GM18520 (cell line): ENCODE measurements around the gene NHS.

Experiments used
- ATAC-seq: cut with Tn5 transposase; IDR thresholded peaks from one replicate; pipeline ENCODE4 v1.9.1; 2021; ENCODE audit not compliant: unreplicated experiment

NHS gene

DNA sequence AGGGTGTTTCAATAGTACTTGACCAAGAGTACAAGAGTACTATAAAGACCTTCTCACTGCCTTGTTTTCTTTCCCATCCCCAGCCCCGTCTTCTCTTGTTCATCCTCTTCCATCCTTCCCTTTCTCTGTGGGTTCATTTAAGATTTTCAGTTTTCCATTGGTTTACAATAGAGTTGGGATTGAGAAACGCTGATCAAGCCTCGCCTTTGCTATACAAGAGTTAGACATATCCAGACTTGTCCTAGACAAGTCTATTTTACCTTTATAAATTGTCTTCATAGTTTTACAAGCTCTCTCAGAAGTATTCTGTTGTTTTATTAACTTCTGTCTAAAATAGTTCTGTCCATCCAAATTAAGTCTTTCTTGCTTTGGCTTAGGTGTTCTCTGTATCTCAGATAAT, 332.7 kb downstream of the NHS start:
- no peak for ATAC-seq

DNA sequence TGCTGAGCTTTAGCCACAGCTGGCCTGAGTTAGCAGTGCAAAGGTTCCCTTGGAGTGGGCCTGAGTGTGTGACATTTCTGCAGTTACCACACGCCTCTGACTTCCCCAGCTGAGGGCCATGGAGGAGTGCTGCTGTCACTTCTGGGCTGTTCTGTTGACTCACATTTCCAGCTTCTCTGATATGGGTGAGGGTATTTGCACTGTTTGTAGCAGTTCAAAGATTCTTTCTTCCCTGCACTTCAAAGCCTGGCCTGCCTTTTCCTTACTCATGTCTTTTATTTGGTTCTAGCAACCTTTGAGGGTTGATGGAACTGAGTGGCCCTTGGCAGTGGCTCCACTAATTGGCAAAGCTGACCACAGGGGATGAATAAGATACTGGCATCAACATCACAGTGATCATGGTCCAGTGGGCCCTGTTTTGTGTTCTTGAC, 335.9 kb downstream of the NHS start:
- ATAC-seq: no peak

DNA sequence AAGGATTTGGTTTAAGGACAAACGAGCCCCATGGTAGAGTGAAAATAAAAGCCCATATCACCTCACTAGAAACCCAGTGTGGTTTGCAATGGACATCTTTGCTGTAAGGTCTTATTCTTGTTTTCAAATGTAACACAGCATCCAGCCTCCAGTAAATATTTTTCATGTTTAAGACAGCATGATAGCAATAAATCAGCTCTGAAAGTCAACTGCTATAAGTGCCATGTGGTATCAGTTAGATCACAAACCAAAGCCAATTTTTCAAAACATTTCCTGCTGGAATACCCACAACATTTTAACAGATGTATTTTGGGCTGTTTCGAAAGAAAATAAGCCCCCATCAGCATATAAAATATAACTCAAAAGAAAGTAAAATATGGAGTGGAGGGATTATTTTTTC, 338.3 kb downstream of the NHS start:
- ATAC-seq: no peak

- ATAC-seq: no peak
These were observed 343.7 kb downstream of the NHS start for GRCh38 chrX:17718649-17719165.

GRCh38 chrX:17719711-17720110, 344.7 kb downstream of the NHS start:
- no peak for ATAC-seq

DNA sequence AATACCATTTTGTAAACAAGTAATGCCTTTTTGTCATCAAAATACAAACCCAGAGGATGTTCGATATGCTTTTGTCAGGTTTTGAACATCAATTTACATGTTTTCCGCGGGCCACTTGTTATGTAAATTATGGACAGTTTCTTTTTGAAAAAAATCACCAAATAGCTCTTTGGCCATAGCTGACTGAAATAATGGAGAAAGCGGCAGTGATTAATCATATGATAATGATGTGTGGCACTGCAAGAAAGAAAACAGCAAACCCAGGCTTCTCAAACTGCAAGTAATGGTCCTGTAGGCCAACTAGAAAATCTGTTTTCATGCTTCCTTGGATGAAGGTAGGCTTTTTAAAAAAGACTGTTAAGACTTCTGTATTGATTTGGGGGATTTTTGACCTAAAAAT, 346.7 kb downstream of the NHS start:
- no peak for ATAC-seq

DNA sequence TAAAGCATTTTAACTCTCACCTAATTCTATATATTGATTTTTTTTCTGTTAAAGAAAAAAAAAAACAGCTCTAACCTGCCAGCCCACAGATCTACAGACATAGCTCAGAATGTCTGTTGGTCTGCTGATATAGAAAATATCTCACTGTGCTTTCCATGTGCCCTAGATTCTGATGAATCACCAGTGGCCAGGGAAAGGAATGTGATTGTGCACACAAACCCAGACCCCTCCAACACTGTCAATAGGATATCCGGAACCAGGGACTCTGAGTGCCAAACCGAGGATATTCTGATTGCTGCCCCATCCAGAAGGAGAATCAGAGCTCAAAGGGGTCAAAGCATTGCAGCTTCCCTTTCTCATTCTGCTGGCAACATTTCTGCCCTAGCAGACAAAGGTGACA, 350.2 kb downstream of the NHS start:
- ATAC-seq: no peak

GRCh38 chrX:17732138-17732783, 357.3 kb downstream of the NHS start:
- no peak for ATAC-seq

DNA sequence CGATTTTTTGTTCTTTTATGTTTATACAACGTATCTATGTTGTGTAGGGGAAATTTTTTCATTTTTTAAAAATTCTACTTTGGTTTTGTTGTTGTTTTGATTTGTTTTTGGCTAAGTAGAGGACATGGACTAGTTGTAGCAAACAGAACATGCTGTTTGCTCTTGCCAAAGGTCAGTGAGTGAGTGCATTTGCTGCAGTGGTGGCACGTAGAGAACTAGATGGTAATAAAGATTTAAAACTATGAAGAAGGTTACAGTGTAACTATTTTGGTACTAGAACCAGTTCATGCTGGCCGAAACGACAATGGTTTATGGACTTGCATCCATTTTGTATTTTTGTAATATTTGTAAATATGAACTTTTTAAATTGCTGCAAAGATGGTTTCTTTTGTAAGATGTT, 360.4 kb downstream of the NHS start:
- ATAC-seq: no peak

- ATAC-seq: no peak
These were observed 361.5 kb downstream of the NHS start for GRCh38 chrX:17736478-17736855.

DNA sequence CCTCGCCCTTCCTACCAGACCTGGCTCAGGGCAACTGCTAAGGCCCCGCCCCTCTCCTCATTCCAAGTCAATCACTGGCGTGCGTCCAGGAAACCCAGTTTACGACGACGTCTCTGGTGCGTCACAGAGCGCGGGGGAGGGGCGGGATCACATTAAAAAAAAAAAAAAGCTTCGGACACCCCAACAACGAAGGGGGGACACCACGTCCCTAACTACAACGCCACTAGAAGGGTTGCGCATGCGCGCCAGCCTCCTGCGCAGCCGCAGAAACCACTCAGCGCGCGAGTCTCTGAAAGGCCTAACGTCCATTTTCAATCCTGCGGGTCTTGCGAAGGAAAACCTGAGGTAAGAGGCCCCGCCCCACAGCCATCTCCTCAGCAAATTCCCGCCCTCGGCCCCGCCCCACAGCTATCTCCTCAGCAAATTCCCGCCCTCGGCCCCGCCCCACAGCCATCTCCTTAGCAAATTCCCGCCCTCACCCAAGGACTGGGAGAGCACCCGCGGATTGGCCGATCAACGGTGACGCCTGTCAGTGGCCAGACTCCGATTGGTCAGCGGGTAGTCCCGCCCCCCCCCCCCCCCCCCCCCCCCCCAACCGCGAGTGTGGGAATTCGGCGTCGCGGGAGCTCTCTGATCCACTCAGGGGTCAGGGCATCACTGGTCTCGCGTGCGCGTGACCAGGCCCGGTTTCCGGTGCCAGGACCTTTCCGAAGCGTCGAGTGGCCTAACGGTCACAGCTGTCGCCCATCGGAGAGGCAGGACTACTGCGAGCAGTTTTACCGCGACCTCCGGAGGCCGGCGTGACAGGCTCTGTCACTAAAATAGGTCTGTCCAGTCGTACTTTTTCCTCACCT, 362.1 kb downstream of the NHS start, which contains the start of gene SCML1:
Gene SCML1 (plus strand): TSS at position 638 of the 854 bp plus-strand sequence. CDS start 6,694 bp downstream, outside the sequence.
- ATAC-seq: no peak

DNA sequence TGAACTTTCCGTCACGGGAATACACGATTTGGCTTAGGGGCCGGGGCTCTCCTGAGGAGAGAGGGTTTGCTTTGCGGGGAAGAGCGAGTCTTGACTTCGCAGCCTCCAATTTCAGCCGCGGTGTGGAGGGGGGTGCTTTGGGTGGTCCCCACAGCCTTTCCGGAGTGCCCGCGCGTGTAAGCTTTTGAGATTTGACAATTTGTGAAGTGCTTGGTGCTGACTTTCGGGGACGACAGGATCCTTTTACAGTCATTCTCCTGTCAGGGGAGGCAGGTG, 362.6 kb downstream of the NHS start:
- no peak for ATAC-seq

DNA sequence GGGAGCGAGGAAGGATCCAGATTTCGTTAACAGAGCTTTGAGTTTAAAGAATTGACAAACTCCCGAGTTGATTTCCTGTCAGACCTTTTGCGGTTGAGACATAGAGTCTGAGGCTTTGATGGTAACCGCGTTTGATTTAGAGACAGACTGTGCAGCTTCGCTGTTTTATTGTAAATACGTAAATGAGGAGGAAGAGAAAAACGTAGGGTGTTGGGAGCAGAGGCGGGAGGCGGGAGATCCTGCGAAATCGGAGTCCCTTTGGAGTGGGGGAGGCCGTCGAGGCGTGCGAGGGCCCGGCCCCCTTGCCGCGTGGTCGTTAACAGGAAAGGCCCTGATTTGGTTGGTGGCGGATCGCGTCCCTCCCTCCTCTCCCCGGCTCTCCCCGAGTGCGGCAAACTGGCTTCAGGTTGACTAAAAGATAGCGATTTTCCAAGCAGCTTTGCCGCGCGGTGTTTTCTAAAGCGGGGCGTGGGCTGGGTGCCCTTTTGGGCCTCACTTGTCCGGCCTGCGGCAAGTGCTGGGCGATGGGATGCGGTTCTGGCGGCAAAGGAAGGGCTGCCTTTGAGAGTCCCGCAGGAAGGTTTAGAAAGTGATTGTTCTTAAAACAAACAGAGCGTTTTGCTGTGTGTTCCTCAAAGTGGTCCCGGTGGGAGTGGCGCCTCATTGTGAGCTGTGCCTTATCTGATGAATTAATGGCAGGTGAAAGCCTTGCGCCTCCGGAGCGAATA, 363.1 kb downstream of the NHS start:
- ATAC-seq: no peak

DNA sequence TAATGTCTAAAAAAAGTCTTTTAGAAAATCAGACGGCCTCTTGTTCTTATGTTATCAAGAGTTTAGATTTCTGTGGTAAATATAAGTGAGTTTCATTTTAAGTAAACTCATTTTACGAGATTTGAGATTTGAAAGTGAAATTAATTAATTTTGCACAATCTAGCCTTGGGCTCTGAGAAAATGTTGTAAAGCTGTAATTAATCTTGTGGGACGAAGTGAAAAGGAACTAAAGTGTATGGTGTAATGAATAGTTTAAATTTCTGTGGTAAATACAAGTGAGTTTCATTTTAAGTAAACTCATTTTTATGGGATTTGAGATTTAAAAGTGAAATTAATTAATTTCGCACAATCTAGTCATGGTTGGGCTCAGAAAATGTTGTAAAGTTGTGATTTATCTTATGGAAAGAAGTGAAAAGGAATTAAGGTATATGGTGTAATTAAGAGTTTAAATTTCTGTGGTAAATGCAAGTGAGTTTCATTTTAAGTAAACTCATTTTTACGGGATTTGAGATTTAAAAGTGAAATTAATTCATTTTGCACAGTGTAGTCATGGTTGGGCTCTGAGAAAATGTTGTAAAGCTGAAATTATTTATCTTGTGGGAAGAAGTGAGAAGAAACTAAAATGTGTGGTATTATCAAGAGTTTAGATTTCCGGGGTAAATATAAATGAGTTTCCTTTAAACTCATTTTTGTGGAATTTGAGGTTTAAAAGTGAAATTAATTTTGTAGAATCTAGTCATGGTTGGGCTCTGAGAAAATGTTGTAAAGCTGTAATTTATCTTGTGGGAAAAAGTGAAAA, 363.9 kb downstream of the NHS start:
- no peak for ATAC-seq

DNA sequence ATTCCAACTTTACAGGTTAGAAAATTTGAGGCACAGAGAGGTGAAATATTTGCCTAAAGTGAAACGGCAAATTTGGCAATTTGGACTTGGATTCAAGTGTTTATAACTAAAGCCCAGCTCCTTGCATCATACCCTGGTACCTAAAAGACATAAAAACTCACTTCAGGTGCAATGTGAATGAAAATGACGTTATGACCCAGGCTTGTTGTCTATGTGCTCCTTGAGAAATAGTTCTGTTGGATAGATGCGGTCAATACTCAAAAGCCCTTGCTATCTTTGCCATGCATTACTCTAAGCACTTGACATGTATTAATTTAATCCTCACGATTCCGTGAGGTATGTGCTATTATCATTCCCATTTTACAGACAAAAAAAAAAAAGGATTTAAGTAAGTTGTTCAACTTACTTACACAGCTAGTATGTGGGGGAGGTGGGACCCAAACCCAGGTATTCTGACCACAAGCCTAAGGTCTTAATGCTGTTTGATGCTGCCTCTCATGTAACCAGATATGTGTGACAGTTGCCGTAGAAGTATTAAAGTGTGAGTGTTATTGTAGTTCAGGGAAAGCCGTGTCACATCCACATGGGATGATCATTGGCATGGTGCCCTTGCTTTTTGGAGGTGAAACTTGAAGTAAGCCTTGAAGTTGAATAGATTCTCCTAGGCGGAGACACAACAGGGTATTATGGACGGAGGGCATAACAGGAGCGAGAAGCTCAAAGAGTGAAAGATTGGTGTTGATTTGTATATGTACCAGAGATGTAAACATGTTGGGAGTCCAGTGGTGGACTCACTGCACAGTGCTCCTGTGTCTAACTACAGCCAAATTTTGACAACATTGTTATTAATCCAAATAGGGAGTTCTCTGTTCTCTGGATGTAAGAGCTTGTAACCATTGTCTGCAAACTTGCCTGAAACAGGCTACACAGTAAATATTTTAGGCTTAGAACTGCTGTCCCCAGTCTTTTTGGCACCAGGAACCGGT, 365.4 kb downstream of the NHS start:
- no peak for ATAC-seq

- ATAC-seq: no peak
These were observed 366.1 kb downstream of the NHS start for GRCh38 chrX:17741123-17741511.

GRCh38 chrX:17743913-17744312, 368.9 kb downstream of the NHS start:
- ATAC-seq: no peak

DNA sequence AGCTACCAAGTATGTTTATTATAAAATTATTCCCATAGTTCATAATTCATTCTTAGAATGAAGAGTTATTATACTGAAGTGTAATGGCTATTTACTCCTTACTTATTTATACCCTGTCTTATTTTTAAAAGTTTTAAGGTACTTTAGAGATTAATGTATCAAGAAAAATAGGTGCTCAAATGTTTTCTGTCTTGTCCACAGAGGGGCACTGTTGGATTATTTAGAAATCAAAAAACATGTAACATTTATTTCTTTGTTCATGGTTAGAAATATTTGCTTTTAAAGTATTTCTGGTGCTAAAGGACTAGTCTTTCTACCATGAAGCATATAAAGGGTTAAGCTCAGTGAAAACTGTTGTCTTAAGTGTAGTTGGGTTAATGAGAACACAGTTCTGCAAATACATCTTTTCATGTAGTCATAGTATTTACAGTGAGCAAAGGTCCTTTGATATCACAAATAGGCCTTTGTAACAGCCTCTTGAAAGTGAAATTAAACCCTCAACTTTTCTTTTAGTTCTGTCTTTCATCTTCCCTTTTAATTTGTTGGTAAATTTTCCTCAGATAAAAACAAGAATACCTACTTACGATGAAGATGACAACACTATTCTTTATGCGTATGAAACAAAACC, 370.0 kb downstream of the NHS start:
- no peak for ATAC-seq

GRCh38 chrX:17747692-17748091, 372.7 kb downstream of the NHS start:
- no peak for ATAC-seq
